Measurements from ENCODE around the gene PCBP3. TPM values are rescaled to one million over a fixed set of nuclear protein-coding genes. Genes with fewer than 3 reads are reported as not detected.

The PCBP3 gene
- total RNA-seq, 1 experiment from 2014 or later, result 0.23 TPM

GRCh38 chr21:45901061-45901690 is 257.7 kb downstream of the PCBP3 start:
- Histone ChIP-seq H3K36me3 (no peaks in the 10 kb centered on the region), H3K27me3 (no peaks in the 10 kb centered on the region), H3K9me3 (no peaks in the 10 kb centered on the region), H3K4me3 (no peak overlapping the region)
- DNase-seq, result no peak

GRCh38 chr21:45902292-45902995 is 258.9 kb downstream of the PCBP3 start:
- no peak for DNase-seq
- Histone ChIP-seq H3K4me3 (no peak overlapping the region), H3K9me3 (no peaks in the 10 kb centered on the region), H3K36me3 (no peaks in the 10 kb centered on the region), H3K27me3 (no peaks in the 10 kb centered on the region)

- no peak for DNase-seq
- Histone ChIP-seq H3K9me3 (no peaks in the 10 kb centered on the region), H3K4me3 (no peak overlapping the region), H3K27me3 (no peaks in the 10 kb centered on the region), H3K36me3 (no peaks in the 10 kb centered on the region)
Observed at GRCh38 chr21:45905196-45905595, 261.7 kb downstream of the PCBP3 start.

- no peaks in the 10 kb centered on the region for H3K9me3 ChIP-seq
- H3K4me3 ChIP-seq, result no peak overlapping the region
- H3K27me3 ChIP-seq, result no peaks in the 10 kb centered on the region
- DNase-seq, result no peak
- H3K36me3 ChIP-seq, result no peaks in the 10 kb centered on the region
Observed at GRCh38 chr21:45906196-45906805, 262.8 kb downstream of the PCBP3 start.

- no peaks in the 10 kb centered on the region for H3K36me3 ChIP-seq
- H3K27me3 ChIP-seq, result no peaks in the 10 kb centered on the region
- no peak for DNase-seq
- H3K9me3 ChIP-seq, result no peaks in the 10 kb centered on the region
- no peak overlapping the region for H3K4me3 ChIP-seq
Observed at GRCh38 chr21:45906859-45907258, 263.3 kb downstream of the PCBP3 start.

GRCh38 chr21:45908536-45909237 is 265.2 kb downstream of the PCBP3 start:
- DNase-seq, result no peak
- no peaks in the 10 kb centered on the region for H3K27me3 ChIP-seq
- H3K9me3 ChIP-seq, result no peaks in the 10 kb centered on the region
- no peaks in the 10 kb centered on the region for H3K36me3 ChIP-seq
- H3K4me3 ChIP-seq, result no peak overlapping the region

- no peaks in the 10 kb centered on the region for H3K9me3 ChIP-seq
- no peak for DNase-seq
- H3K27me3 ChIP-seq, result no peaks in the 10 kb centered on the region
- no peaks in the 10 kb centered on the region for H3K36me3 ChIP-seq
- H3K4me3 ChIP-seq, result no peak overlapping the region
Observed at GRCh38 chr21:45909238-45909988, 265.9 kb downstream of the PCBP3 start.

- no peaks in the 10 kb centered on the region for H3K27me3 ChIP-seq
- no peak overlapping the region for H3K4me3 ChIP-seq
- H3K36me3 ChIP-seq, result no peaks in the 10 kb centered on the region
- DNase-seq, result no peak
- no peaks in the 10 kb centered on the region for H3K9me3 ChIP-seq
Observed at GRCh38 chr21:45910155-45910547, 266.6 kb downstream of the PCBP3 start.

GRCh38 chr21:45910548-45911221 is 267.2 kb downstream of the PCBP3 start:
- no peaks in the 10 kb centered on the region for H3K9me3 ChIP-seq
- no peaks in the 10 kb centered on the region for H3K27me3 ChIP-seq
- no peaks in the 10 kb centered on the region for H3K36me3 ChIP-seq
- no peak for DNase-seq
- no peak overlapping the region for H3K4me3 ChIP-seq

- Histone ChIP-seq H3K9me3 (no peaks in the 10 kb centered on the region), H3K4me3 (no peak overlapping the region), H3K36me3 (no peaks in the 10 kb centered on the region), H3K27me3 (no peaks in the 10 kb centered on the region)
- DNase-seq, result no peak
Observed at GRCh38 chr21:45911806-45912325, 268.3 kb downstream of the PCBP3 start.

GRCh38 chr21:45912611-45913417 is 269.3 kb downstream of the PCBP3 start:
- no peak for DNase-seq
- Histone ChIP-seq H3K9me3 (no peaks in the 10 kb centered on the region), H3K36me3 (no peaks in the 10 kb centered on the region), H3K27me3 (no peaks in the 10 kb centered on the region), H3K4me3 (no peak overlapping the region)

- no peaks in the 10 kb centered on the region for H3K27me3 ChIP-seq
- DNase-seq, result no peak
- H3K36me3 ChIP-seq, result no peaks in the 10 kb centered on the region
- H3K9me3 ChIP-seq, result no peaks in the 10 kb centered on the region
- H3K4me3 ChIP-seq, result no peak overlapping the region
Observed at GRCh38 chr21:45913418-45913765, 269.9 kb downstream of the PCBP3 start.

- H3K9me3 ChIP-seq, result no peaks in the 10 kb centered on the region
- H3K27me3 ChIP-seq, result no peaks in the 10 kb centered on the region
- no peak overlapping the region for H3K4me3 ChIP-seq
- no peak for DNase-seq
- no peaks in the 10 kb centered on the region for H3K36me3 ChIP-seq
Observed at GRCh38 chr21:45913886-45914285, 270.4 kb downstream of the PCBP3 start.

- Histone ChIP-seq H3K27me3 (no peaks in the 10 kb centered on the region), H3K36me3 (no peaks in the 10 kb centered on the region), H3K4me3 (no peak overlapping the region), H3K9me3 (no peaks in the 10 kb centered on the region)
- DNase-seq, result no peak
Observed at GRCh38 chr21:45914321-45914845, 270.9 kb downstream of the PCBP3 start.
